Prostate gland (tissue), 2 donors: ENCODE results near the gene SYNJ2.
"Not testable (repeated sequence)": the region's sequence is repeated elsewhere in the genome, so short reads cannot be mapped to it uniquely, and the experiment has no call there.

ENCODE experiments used
- POLR2A ChIP-seq: fragments of 450-650 bp; IDR thresholded peaks from one replicate; pipeline ENCODE4 v1.6.1; 2016; ENCODE audit warnings: antibody characterized with exemption, mild to moderate bottlenecking
- POLR2AphosphoS5 ChIP-seq: sonication (generic); formaldehyde crosslinking; IDR thresholded peaks from one replicate; pipeline ENCODE4 v1.6.1; 2017; ENCODE audit warnings: antibody characterized with exemption
- TF ChIP-seq, protein P1 (sequence below), 4 experiments: fragments of 200-600 bp in 2 of 4; fragments of 450-650 bp in 2 of 4; sonication (generic) in 2 of 4; IDR thresholded peaks; 1 replicate in 3 of 4; 2 replicates in 1 of 4; pipeline ENCODE4 v1.5.1; 2016 to 2019; ENCODE audit warnings: antibody characterized with exemption in 4 of 4, mild to moderate bottlenecking in 2 of 4, moderate library complexity in 2 of 4

DNA sequence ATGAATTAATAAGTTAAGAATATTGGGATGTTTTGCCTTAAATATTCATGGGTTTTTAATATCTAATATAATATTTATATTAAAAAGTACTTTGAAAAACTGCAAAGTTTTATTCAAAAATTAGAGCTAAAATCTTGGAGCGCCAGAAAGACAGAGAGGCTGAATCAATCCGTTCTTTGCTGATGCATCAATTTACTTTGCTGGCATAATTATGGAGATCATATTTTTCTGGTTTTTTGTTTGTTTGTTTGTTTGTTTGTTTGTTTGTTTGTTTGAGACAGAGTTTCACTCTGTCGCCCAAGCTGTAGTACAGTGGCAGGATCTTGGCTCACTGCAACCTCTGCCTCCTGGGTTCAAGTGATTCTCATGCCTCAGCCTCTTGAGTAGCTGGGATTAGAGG, 9.5 kb upstream of the SYNJ2 start:
- TF ChIP-seq, protein P1, sequence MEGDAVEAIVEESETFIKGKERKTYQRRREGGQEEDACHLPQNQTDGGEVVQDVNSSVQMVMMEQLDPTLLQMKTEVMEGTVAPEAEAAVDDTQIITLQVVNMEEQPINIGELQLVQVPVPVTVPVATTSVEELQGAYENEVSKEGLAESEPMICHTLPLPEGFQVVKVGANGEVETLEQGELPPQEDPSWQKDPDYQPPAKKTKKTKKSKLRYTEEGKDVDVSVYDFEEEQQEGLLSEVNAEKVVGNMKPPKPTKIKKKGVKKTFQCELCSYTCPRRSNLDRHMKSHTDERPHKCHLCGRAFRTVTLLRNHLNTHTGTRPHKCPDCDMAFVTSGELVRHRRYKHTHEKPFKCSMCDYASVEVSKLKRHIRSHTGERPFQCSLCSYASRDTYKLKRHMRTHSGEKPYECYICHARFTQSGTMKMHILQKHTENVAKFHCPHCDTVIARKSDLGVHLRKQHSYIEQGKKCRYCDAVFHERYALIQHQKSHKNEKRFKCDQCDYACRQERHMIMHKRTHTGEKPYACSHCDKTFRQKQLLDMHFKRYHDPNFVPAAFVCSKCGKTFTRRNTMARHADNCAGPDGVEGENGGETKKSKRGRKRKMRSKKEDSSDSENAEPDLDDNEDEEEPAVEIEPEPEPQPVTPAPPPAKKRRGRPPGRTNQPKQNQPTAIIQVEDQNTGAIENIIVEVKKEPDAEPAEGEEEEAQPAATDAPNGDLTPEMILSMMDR (IDR thresholded peaks at IDR 0.05) = not testable (repeated sequence)
- not testable (repeated sequence) for TF ChIP-seq POLR2A, POLR2AphosphoS5
